Gastroesophageal sphincter (tissue), 3 donors: ENCODE data around the gene LALBA.

Experiments
- POLR2A ChIP-seq, 2 donors: fragments of 450-650 bp; IDR thresholded peaks; one replicate each; pipeline ENCODE4 v1.6.1; 2017; ENCODE audit warnings: antibody characterized with exemption in 2 of 2, mild to moderate bottlenecking in 2 of 2, moderate library complexity in 1 of 2
- POLR2AphosphoS5 ChIP-seq: sonication (generic); formaldehyde crosslinking; IDR thresholded peaks from one replicate; pipeline ENCODE4 v1.6.1; 2017; ENCODE audit warnings: antibody characterized with exemption
- TF ChIP-seq, protein P1 (sequence below), 4 experiments: fragments of 200-600 bp in 2 of 4; fragments of 450-650 bp in 2 of 4; sonication (generic) in 1 of 4; IDR thresholded peaks; one replicate each; pipeline ENCODE4 v1.5.1; 2017 to 2019; ENCODE audit warnings: antibody characterized with exemption in 4 of 4, mild to moderate bottlenecking in 2 of 4, moderate library complexity in 2 of 4

DNA sequence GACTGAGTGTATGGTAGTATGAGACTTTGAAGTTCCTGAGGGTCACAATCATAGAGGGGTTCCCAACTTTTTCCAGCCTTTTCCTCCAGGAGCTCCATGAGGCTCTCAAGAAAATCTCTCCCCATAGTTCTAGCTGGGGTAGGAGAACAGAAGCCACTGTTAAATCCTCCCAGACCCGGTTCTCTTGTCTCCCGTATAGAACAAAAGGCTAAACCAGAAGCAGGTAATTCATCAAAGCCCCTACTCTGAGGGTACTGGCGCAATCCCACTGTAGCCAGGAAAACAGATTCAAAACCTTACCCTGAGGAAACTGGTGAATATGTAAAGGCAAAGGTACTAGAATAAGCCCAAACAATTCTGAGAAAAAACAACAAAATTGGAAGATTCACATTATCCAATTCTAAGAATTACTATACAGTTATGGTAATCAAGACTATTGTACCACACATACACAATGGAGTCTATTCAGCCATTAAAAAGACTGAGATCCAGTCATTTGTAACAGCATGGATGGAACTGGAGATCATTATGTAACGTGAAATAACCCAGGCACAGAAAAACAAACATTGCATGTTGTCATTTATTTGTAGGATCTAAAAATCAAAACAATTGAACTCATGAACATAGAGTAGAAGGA lies 23.9 kb downstream of the LALBA start:
- TF ChIP-seq, protein P1, sequence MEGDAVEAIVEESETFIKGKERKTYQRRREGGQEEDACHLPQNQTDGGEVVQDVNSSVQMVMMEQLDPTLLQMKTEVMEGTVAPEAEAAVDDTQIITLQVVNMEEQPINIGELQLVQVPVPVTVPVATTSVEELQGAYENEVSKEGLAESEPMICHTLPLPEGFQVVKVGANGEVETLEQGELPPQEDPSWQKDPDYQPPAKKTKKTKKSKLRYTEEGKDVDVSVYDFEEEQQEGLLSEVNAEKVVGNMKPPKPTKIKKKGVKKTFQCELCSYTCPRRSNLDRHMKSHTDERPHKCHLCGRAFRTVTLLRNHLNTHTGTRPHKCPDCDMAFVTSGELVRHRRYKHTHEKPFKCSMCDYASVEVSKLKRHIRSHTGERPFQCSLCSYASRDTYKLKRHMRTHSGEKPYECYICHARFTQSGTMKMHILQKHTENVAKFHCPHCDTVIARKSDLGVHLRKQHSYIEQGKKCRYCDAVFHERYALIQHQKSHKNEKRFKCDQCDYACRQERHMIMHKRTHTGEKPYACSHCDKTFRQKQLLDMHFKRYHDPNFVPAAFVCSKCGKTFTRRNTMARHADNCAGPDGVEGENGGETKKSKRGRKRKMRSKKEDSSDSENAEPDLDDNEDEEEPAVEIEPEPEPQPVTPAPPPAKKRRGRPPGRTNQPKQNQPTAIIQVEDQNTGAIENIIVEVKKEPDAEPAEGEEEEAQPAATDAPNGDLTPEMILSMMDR (IDR thresholded peaks at IDR 0.05) = no peak
- TF ChIP-seq POLR2A (IDR thresholded peaks at IDR 0.05) (no peak), POLR2AphosphoS5 (no peak)
